AG09309 (cell line): ENCODE data around the gene USP1.

Source experiments
- DNase-seq: peaks from one replicate; pipeline ENCODE4 v3.0.0-alpha.2; 2010; ENCODE audit warnings: low read depth
- H3K4me3 ChIP-seq: 2 replicates; pipeline ENCODE4 v1.5.1; 2011; ENCODE audit warnings: mild to moderate bottlenecking, low read depth, low read length, moderate library complexity; ENCODE audit not compliant: control insufficient read depth
- TF ChIP-seq, protein P1 (sequence below): IDR thresholded peaks from 2 replicates; pipeline ENCODE4 v1.5.1; 2011; ENCODE audit warnings: mild to moderate bottlenecking, low read depth, low read length, inconsistent platforms; ENCODE audit not compliant: insufficient read depth, control insufficient read depth; ENCODE audit errors: missing control alignments

USP1 gene, protein sequence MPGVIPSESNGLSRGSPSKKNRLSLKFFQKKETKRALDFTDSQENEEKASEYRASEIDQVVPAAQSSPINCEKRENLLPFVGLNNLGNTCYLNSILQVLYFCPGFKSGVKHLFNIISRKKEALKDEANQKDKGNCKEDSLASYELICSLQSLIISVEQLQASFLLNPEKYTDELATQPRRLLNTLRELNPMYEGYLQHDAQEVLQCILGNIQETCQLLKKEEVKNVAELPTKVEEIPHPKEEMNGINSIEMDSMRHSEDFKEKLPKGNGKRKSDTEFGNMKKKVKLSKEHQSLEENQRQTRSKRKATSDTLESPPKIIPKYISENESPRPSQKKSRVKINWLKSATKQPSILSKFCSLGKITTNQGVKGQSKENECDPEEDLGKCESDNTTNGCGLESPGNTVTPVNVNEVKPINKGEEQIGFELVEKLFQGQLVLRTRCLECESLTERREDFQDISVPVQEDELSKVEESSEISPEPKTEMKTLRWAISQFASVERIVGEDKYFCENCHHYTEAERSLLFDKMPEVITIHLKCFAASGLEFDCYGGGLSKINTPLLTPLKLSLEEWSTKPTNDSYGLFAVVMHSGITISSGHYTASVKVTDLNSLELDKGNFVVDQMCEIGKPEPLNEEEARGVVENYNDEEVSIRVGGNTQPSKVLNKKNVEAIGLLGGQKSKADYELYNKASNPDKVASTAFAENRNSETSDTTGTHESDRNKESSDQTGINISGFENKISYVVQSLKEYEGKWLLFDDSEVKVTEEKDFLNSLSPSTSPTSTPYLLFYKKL

DNA sequence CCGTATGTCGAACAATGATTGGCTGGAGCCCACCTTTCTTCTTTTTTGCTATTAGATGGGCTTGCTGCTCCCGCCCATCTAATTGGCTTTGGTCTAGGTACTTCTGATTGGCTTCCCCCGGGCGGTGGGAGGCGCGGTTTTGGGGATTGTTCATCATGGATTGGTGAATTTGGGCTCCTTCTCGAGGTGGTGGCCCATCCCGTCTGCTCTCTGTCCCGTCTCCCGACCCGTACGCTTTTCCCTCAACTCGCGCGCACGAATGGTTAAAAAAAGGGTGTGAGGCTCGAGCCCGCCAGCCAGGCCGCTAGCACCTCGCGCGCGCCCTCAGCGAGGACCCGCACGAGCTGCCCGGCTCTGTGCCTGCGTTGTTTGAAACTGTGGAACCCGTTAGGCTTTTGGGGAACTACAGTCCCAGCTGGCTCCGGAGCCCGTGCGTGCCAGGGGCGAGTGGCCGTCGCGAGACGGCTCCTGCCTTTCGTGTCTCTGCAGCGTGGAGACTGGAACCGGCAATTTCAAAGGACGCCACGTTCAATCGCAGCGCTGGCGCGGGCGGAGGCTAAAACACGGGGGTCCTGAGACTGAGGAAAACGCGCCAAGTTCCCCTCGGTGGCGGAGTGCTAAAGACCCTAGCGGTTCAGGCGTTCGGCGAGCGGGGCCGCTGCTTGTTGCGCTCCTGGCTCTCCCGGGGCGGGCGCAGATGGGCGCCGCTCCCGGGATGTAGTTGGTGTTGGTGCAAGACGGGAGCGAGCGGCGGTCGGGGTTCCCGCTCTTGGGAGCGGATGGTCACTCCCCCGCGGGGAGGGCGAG lies at the start of gene USP1:
USP1 (plus strand) TSS at position 584 of the 807 bp plus-strand sequence. CDS start 2,819 bp downstream, outside the sequence.
- TF ChIP-seq, protein P1, sequence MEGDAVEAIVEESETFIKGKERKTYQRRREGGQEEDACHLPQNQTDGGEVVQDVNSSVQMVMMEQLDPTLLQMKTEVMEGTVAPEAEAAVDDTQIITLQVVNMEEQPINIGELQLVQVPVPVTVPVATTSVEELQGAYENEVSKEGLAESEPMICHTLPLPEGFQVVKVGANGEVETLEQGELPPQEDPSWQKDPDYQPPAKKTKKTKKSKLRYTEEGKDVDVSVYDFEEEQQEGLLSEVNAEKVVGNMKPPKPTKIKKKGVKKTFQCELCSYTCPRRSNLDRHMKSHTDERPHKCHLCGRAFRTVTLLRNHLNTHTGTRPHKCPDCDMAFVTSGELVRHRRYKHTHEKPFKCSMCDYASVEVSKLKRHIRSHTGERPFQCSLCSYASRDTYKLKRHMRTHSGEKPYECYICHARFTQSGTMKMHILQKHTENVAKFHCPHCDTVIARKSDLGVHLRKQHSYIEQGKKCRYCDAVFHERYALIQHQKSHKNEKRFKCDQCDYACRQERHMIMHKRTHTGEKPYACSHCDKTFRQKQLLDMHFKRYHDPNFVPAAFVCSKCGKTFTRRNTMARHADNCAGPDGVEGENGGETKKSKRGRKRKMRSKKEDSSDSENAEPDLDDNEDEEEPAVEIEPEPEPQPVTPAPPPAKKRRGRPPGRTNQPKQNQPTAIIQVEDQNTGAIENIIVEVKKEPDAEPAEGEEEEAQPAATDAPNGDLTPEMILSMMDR = no peak
- peak within 1 kb of the TSS; percentile 57 for H3K4me3 ChIP-seq
- peak; percentile 99 for DNase-seq

GRCh38 chr1:62389531-62389930 lies 47.3 kb upstream of the USP1 start:
- H3K4me3 ChIP-seq = no peak overlapping the region
- TF ChIP-seq, protein P1 = no peak
- no peak for DNase-seq

GRCh38 chr1:62390071-62390470 lies 46.8 kb upstream of the USP1 start:
- H3K4me3 ChIP-seq = no peak overlapping the region
- no peak for DNase-seq
- TF ChIP-seq, protein P1 = no peak

DNA sequence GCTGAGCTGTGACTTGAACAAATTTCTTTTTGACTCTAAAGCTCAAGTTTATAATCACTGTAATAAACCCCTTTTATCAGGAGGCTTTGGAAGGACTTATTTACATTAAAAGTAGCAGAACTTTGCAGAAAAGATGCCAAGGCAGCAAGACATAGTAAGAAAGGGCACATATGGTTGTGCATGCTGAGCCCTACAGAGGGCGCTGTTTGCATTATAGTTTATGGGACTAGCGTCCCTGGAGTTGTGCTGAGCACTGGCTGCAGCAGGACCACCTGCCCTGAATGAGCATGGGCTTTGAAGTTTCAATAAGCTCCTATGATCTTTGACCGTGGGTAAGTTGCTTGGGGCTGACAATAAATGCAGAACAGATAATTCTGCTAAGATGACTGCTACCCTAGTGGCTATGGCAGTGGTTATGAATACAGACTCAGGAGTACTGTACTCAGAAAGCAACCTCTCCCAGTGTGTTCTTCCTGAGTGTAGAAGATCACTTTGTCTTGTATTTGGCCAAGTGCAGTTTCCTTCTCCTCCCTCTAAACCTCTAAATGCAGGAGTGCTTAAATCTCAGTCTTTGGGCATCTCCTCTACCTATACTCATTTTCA lies 45.4 kb upstream of the USP1 start:
- H3K4me3 ChIP-seq = no peak overlapping the region
- TF ChIP-seq, protein P1 = peak; percentile 46
- no peak for DNase-seq

- no peak overlapping the region for H3K4me3 ChIP-seq
- TF ChIP-seq, protein P1 = no peak
- DNase-seq = no peak
Measured at GRCh38 chr1:62392951-62393350, 43.9 kb upstream of the USP1 start.

DNA sequence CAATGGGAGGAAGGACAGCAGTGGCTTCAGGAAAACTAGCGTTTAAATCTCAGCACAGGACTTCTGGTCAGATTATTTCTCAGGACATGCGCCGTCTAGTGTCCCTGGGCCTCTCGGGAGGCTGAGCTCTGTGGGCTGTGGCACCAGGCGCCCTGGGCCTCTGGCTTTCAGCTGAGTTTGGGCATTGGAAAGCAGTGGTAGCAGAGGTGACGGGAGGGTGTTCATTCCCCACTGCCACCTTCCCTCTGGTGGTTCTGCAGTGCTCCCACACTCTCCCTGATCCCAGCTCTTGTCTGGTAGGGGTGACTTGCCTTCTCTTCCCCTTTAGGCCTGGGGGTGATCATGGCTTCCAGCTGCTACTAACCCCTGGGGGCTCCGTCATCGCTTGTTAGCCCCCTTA lies 42.2 kb upstream of the USP1 start:
- no peak for DNase-seq
- TF ChIP-seq, protein P1 = no peak

More for the DNA sequence above, 42.2 kb upstream of the USP1 start:
- no peak overlapping the region for H3K4me3 ChIP-seq
